NCI-H2081 treated with DMSO at 0.1 percent for 48 hours (cell line): ENCODE data around the gene COMT.
"Not testable (repeated sequence)": the region's sequence is repeated elsewhere in the genome, so short reads cannot be mapped to it uniquely, and the experiment has no call there.

Experiments used
- DNase-seq: peaks from one replicate; lab custom pipeline; 2025; lab: John Stamatoyannopoulos, UW

COMT gene

GRCh38 chr22:19929586-19930550, 11.7 kb upstream of the COMT start:
- no peak for DNase-seq

GRCh38 chr22:19930551-19931486, 10.8 kb upstream of the COMT start:
- DNase-seq = no peak

GRCh38 chr22:19931514-19931913, 10.1 kb upstream of the COMT start:
- DNase-seq = no peak

- DNase-seq = no peak
These were observed 9.0 kb upstream of the COMT start for GRCh38 chr22:19932367-19933206.

GRCh38 chr22:19933341-19934241, 8.0 kb upstream of the COMT start:
- no peak for DNase-seq

GRCh38 chr22:19935123-19935718, 6.4 kb upstream of the COMT start:
- not testable (repeated sequence) for DNase-seq

GRCh38 chr22:19936513-19936912, 5.1 kb upstream of the COMT start:
- no peak for DNase-seq

GRCh38 chr22:19937616-19938473, 3.7 kb upstream of the COMT start:
- DNase-seq = no peak

- no peak for DNase-seq
These were observed 822 bp upstream of the COMT start for GRCh38 chr22:19940536-19941364.

GRCh38 chr22:19942157-19943081, 847 bp downstream of the COMT start:
- DNase-seq = no peak

- no peak for DNase-seq
These were observed 1.8 kb downstream of the COMT start for GRCh38 chr22:19943082-19944026.

- DNase-seq = no peak
These were observed 6.6 kb downstream of the COMT start for GRCh38 chr22:19948057-19948760.

- no peak for DNase-seq
These were observed 9.8 kb downstream of the COMT start for GRCh38 chr22:19951346-19951745.

- no peak for DNase-seq
These were observed 13.9 kb downstream of the COMT start for GRCh38 chr22:19955241-19956128.
